K562 (cell line): ENCODE measurements around the gene CST7. TPM values are rescaled to one million over a fixed set of nuclear protein-coding genes. Genes with fewer than 3 reads are reported as not detected.

Experiments used
- BRF1 ChIP-seq: IDR thresholded peaks from 3 replicates; pipeline ENCODE4 v1.6.1; 2011; ENCODE audit warnings: borderline replicate concordance, mild to moderate bottlenecking; ENCODE audit not compliant: insufficient read length; ENCODE audit errors: extremely low read depth
- MYC ChIP-seq, 2 experiments: fragments of 250-450 bp in 1 of 2; sonication (Bioruptor Pico) in 1 of 2; IDR thresholded peaks; 2 replicates each; pipeline versions ENCODE4 v1.5.1 to v1.6.1; 2012 to 2021; ENCODE audit warnings: low read depth in 2 of 2, borderline replicate concordance in 1 of 2, improper control_type of control experiment in 1 of 2, low read length in 1 of 2, mild to moderate bottlenecking in 1 of 2, moderate library complexity in 1 of 2
- ZNF830 ChIP-seq: fragments of 250-450 bp; sonication (Bioruptor Pico); IDR thresholded peaks from 2 replicates; pipeline ENCODE4 v1.5.0; 2021; ENCODE audit warnings: mild to moderate bottlenecking
- polyA plus RNA-seq, 8 experiments: library from polyadenylated mRNA; depleted of rRNA in 4 of 8; stranded (reverse) in 5 of 8; unstranded in 3 of 8; fragments of >200 nt; fragmentation: Nextera tagmentation in 2 of 8; fragmentation: Illumina TruSeq in 1 of 8; extraction: Ambion mirVana in 2 of 8; extraction: Trizol in 1 of 8; gene quantifications; 2 replicates each; pipeline versions ENCODE4 v1.2.1 to v1.2.3, GENCODE V29; 2011 to 2014; ENCODE audit warnings: inconsistent platforms in 1 of 8, missing spikeins in 1 of 8
- total RNA-seq, 7 experiments: library from RNA; depleted of rRNA in 6 of 7; stranded (reverse); fragments of >200 nt in 6 of 7; fragmentation: Illumina TruSeq in 2 of 7; extraction: Trizol in 2 of 7; gene quantifications; 2 replicates each; pipeline versions ENCODE4 v1.2.1 to v1.2.3, GENCODE V29; 2011 to 2021; ENCODE audit warnings: low replicate concordance in 1 of 7
- TF ChIP-seq, protein P1 (sequence below), 2 experiments: fragments of 450-650 bp; formaldehyde crosslinking in 1 of 2; IDR thresholded peaks; 2 replicates each; pipeline versions ENCODE4 v1.4.0 to v1.6.1; 2014 to 2020; ENCODE audit warnings: mild to moderate bottlenecking in 2 of 2, borderline replicate concordance in 1 of 2, low read depth in 1 of 2

Gene CST7
- total and polyA plus RNA-seq, 9 of the 15 experiments (the other 6 are each of a cell fraction or from before 2014, with no cell fraction given) = not detected

DNA sequence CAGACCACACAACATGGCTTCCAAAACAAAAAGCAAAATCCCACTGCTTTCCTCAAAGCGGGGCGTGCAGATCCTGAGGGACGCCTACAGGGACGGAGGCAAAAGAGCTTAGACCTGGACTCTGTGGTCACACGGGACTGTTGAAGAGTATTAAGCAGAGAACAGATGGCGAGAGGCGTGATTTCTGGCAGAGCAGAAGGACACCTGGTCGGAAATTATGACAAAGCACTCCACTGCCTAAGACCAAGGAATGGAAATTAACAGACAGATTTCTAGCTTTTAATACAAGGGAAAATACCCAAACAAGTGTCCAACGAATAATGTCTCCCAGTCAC lies 15.4 kb downstream of the CST7 start (continued):
- TF ChIP-seq, protein P1, sequence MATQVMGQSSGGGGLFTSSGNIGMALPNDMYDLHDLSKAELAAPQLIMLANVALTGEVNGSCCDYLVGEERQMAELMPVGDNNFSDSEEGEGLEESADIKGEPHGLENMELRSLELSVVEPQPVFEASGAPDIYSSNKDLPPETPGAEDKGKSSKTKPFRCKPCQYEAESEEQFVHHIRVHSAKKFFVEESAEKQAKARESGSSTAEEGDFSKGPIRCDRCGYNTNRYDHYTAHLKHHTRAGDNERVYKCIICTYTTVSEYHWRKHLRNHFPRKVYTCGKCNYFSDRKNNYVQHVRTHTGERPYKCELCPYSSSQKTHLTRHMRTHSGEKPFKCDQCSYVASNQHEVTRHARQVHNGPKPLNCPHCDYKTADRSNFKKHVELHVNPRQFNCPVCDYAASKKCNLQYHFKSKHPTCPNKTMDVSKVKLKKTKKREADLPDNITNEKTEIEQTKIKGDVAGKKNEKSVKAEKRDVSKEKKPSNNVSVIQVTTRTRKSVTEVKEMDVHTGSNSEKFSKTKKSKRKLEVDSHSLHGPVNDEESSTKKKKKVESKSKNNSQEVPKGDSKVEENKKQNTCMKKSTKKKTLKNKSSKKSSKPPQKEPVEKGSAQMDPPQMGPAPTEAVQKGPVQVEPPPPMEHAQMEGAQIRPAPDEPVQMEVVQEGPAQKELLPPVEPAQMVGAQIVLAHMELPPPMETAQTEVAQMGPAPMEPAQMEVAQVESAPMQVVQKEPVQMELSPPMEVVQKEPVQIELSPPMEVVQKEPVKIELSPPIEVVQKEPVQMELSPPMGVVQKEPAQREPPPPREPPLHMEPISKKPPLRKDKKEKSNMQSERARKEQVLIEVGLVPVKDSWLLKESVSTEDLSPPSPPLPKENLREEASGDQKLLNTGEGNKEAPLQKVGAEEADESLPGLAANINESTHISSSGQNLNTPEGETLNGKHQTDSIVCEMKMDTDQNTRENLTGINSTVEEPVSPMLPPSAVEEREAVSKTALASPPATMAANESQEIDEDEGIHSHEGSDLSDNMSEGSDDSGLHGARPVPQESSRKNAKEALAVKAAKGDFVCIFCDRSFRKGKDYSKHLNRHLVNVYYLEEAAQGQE (IDR thresholded peaks at IDR 0.05; ENCODE audit: borderline replicate concordance) = no peak
- TF ChIP-seq, protein P1 (CRISPR knock-in tag; IDR thresholded peaks at IDR 0.05; ENCODE audit: low read depth) = no peak
- TF ChIP-seq BRF1 (no peak), MYC (IDR thresholded peaks at IDR 0.05; ENCODE audit: low read depth, low read length) (no peak), MYC (CRISPR knock-in tag; IDR thresholded peaks at IDR 0.05; ENCODE audit: borderline replicate concordance, low read depth) (no peak), ZNF830 (no peak)
- TF ChIP-seq, all 486 proteins: peak for 0
